ENCODE results near the gene KCNAB2.
"Not testable (repeated sequence)": the region's sequence is repeated elsewhere in the genome, so short reads cannot be mapped to it uniquely, and the experiment has no call there.

Gene KCNAB2

DNA sequence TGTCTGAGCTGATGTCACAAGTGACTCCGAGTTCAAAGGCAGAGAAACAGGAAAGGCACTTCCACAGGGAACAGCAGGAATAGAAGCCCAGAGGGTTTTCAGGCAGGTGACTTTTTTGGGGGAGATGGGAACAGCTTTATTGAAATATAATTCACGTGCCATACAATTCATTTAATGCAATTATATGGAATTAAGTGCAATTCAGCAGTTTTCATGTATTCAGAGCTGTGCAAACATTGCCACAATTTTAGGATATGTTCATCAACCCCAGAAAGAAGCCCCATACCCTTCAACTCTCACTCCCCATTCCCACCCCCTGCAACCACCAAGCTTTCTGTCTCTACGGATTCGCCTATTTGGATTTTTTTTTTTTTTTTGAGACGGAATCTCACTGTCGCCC is 17.0 kb downstream of the KCNAB2 start:
- no peak for DNase-seq

DNA sequence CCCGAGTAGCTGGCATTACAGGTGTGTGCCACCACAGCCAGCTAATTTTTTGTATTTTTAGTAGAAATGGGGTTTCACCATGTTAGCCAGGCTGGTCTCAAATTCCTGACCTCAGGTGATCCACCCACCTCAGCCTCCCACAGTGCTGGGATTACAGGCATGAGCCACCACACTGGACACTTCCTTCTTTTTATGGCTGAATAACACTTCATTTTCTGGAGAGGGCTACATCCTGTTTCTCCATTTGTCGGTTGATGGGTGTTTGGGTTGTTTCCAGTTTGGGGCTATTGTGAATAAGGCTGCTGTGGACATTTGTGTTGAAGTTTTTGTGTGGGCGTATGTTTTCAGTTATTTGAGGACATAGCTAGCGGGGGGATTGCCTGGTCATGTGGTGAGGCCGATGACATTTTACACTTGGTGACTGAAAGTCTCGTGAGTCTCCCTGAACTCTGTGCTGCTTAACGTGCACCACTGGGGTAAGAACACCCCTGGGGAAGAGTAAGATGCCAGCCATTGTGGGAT is 17.9 kb downstream of the KCNAB2 start:
- not testable (repeated sequence) for DNase-seq

DNA sequence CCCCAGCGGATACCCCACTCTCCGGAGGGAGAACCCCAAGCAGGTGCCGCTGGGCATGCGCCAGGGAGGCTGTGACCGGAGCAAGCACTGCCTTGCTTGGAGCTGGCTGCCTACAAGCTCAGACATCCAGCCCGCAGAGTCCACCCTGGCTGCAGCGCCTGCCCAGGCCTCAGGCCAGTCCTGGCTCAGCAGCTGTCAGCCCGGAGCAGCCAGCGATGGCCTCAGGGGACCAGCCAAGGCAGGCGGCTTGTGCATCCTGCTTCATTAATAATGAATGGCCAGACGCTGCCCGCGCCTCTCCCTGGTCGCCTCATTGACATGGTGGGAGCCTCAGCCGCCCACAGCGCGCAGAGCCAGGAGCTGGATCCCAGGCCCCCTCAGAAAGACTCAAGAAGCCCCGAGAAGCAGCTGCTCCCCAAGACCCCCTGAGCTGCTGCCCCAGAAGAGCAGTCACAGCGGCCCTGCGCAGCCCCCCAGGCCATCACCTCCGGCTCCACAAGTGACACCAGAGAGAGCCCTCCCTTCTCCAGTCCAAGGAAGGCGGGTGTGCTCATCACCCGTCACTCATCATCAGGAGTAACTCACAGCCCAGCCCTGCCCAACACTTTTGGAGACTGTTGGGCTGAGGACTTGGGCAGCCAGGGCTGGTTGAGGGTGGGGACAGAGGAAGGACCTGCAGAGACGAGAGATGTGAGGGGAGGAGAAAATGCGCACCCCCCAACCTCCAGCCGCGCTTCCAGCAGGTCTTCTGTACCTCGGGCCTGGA is 19.6 kb downstream of the KCNAB2 start:
- no peak for DNase-seq

DNA sequence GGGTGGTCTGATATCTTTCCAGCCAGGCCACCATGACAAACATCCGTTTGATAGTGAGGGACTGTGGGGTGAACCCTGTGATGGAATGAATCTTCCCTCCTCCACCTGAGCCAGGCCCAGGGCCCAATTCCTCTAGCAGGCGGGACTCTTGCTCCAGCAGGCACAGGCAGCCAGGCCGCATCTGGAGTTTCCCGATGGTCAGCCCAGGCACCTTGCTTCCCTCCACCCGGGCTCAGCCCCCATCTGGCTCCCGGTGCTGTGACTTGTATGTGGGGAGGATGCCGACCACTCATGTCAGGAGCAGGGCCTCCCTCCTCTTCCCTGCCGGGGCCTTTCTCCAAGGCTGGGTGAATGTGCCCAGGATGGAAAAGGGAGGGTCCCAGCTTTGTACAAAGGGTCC is 21.0 kb downstream of the KCNAB2 start:
- no peak for DNase-seq

DNA sequence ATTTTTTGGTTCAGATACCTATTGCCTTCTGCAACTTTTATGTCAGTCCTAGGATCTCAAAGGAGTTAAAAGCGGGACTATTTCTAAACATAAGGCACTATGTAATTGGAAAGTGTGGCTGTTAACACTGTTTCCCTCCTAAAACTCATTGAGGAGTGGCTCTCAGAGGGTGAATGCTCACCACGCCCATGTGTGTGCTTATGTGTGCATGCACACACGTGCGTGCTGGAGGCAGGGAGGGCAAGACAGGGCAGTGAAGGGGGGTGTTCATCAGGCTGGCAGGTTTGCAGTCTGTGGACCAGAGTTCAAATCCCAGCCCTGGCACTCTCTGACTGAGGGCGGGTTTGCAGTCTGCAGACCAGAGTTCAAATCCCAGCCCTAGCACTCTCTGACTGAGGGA is 22.4 kb downstream of the KCNAB2 start:
- no peak for DNase-seq

DNA sequence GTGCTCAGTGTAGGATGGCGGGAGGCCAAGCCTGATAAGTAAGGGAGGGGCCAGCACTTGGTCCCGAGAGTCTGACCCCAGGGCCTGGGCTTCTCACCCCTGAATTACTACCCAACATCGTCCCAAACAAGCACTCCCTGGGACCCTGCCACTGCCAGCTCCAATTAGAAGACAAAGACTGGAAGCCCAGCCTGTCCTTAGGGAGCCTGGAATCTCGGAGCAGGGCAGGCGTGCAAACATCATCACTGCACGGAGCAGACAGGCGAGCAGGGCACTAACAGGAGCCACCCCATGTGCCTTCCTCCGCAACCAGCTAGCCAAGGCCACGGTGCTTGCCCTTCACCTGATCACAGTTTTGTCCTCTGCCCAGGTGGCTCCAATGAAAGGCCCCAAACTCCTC is 23.2 kb downstream of the KCNAB2 start:
- DNase-seq, result no peak

DNA sequence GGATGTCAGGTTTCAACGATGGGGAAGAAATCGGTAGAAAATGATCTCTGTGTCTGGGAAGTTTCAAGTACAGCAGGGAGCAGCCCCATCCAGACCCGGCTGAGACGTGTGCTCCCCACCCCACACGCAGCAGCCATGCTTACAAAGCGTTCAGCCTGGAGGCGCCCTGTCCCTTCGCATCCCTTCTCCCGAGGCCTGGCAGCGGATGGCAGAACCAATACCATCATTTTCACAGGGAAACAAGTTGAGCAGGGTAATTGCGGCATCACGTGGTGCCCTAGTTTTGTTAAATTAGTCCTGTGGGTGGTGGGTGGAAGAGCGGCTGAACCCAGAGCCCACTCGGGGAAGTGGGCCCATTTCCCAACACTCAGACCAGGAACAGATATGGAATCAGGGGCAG is 23.9 kb downstream of the KCNAB2 start:
- no peak for DNase-seq

DNA sequence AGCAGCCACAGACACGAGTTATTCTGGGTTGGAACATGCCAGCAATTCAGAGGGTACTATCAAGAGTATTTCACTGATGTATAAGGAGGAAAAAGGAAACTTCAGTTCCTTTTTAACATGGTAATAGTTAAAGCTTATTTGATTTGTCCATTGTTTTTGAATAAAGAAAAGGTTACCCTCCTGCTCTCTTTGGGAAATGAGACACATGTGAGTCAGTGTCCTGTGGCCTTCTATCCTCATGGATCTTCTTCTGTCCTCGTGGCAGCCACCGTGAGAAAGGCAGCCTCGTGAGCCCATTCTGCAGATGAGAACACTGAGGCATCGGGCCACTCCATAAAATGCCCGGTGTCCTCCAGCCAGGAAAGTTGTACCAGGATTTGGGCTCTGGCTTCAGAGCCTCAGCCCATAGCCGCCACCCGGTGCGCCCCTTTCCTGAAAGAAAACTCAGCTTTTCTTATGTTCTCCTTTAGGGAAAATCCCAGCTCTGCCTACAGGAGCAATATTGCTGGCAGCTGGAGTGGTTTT is 24.8 kb downstream of the KCNAB2 start:
- DNase-seq, result no peak

DNA sequence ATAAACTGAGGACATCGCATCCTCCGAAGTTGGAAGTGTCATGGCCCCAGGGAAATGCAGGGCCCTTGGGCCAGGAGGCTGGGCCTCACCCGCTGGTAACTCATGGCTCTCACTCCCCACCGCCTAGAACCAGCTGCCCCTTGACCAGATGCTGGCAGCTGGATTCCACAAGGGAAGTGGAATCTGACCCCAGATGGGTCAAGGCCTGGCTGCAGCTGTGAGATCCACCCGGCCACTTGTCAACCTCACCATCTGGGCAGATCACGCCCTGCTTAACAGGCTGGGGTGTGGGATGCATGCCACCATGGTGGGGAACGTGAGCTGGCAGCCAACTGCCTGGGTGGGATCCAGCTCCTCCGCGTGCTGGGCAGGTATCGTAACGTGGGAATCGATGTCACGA is 25.5 kb downstream of the KCNAB2 start:
- no peak for DNase-seq

DNA sequence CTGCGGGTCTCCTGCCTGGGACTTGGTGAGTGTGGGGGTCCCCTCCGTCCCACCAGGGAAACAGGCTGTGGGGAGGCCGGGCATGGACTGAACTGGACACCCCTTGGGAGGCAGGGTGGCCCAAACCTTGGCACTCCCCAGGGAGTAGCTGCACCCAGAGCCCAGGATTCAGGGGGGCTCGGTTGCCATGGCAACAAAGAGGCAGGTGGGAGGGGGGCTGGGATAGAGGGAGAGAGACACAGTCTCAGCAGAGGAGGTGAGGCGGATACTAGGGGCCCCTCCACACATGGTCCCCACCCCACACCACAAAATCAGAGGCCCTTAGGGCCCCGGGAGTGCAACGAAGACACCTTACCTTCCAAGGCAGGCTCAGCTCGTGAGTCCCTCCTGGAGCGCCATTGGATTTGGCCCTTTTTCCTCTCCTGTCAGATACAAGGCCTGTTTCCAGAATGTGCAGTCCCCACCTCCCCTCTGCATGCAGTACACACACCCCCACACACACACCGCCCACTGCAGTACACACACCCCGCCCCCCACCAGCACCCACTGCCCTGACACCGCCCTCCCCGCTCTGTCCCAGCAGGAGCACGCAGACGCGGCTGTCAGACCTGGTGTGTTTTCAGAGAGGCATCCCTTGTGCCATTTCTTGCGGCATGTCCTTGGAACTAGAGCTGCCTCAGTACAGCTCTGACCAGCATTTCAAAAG is 27.2 kb downstream of the KCNAB2 start:
- no peak for DNase-seq

DNA sequence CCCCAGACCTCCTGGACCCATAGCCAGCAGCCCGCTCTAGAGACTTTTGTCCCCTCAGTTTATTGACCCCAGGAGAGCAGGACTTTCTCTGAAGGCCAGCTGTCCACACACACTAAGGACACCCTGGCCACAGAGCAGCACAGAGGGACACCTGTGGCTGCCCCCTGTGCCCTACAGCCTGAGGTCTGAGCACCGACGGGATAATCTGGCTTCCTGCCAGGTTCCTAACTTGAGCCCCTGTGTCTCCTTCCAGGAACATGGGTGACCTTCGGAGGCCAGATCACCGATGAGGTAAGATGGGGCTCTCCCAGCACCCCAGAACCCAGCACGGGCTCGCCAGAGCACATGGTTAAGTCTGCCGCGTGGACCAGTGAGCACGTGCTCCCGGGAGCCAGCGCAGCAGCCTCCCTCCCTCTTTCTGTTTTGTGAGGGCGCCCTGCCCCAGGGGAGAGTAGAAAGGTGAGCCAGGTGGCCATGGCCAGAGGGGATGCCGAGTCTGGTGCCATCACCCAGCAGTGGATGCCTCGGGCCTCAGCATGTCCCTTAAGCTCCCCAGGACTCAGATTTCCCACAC is 27.9 kb downstream of the KCNAB2 start:
- no peak for DNase-seq

DNA sequence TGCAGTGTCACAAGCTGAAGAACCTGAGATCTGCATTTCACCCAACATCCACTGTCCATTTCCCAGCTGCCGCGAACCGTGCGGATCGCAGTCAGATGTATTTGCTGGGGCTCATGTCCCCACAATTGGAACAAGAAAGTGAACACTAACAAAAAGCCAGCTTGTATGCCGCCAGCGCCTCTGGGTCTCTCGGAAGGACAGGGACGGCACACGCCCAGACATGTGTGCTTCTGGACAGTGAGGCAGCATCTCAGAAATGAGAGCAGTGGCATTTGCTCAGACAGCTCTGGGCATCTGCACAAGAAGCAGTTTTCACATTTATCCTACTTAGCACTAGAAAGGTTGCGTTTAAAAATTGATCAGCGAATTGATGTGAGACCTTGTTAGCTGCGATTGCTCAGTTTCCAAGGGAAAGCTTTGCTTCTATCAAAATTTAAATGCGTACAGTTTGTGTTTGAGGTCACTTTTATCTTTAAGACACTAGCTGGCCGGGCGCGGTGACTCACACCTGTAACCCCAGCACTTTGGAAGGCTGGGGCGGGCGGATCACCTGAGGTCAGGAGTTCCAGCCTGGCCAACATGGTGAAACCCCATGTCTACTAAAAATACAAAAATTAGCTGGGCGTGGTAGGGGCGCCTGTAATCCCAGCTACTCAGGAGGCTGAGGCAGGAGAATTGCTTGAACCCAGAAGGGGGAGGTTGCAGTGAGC is 28.7 kb downstream of the KCNAB2 start:
- DNase-seq, result no peak

DNA sequence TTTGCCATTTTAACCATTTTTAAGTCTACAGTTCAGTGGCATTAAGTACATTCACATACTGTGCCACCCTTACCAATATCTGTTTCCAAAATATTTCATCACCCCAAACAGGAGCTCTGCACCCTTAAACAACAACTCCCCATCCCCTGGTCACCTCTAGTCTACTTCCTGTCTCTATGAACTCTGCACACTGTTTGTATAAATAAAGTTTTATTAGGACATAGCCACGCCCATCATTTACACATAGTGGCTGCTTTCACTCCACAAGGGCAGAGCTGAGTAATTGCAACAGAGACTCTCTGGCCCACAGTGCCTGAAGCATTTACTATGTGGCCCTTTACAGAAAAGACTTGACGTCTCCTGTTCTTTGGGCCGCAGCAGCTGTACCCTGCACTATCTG is 30.1 kb downstream of the KCNAB2 start:
- DNase-seq, result no peak

DNA sequence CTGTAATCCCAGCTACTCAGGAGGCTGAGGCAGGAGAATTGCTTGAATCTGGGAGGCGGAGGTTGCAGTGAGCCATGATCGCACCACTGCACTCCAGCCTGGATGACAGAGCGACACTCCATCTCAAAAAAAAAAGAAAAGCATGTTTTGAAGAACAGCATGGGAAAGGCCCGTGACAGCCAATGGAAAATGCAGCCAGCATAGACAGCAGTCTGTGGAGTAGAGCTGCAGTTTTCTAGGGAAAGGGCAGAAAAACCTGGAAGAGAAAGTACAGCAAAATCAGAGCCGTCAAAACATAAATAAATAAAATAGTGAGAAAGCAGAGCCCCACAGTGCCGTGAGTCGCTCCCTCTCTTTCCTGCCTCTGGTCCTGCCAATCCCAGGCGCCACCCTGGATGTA is 31.4 kb downstream of the KCNAB2 start:
- DNase-seq, result not testable (repeated sequence)

DNA sequence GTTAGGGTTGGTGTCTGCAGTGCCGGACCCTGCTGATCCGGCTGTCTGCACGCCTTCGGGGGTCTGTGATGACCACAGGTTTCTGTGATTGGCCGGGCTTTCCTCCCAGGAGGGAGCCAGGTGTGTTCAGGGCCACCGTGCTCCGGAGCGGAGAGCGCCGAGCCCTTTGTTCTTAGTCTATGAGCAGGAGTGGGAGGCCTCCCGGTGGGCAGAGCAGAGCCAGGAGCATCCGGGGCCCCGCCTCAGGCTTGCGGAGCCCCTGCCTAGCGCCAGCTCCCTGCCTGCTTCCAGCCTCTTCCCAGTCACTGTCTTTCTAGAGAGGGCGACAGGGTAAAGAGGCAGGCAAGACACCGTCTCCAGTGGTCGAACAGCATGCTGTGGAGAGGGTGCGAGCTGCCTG is 31.8 kb downstream of the KCNAB2 start:
- DNase-seq, result no peak

DNA sequence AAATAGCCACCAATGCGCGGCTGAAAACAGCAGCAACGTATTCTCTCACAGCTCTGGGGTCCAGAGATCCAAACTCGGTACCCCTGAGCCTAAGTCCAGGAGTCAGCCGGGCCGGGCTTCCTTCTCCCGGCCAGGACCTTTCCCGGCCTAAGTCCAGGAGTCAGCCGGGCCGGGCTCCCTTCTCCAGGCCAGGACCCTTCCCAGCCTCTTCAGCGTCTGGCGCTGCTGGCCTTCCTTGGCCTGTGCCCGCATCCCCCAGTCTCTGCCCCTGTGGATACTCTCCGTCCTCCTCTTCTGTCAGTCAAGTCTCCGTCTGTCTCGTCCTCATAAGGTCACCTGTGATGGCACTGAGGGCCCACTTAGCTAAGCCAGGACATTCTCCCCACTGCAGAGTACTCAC is 32.2 kb downstream of the KCNAB2 start:
- DNase-seq, result no peak

DNA sequence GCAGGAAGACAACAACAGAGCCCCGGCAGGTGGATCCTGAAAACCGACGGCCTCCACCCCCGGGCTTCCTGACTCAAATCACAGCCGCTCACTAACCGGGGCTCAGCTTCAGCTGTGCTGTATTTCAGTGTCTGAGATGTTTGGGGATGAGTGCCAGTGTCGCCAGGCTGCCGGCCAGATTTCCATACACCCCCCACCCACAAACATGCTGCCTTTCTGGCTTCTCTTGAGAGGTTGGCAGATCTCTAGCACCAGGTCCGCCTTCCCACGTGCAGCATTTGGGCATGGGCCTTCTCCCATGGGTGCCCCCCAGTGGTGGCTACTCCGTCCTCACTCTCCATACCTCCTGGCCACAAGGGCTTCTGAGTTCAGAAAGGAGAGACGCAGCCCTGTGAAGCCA is 34.8 kb downstream of the KCNAB2 start:
- DNase-seq, result no peak

DNA sequence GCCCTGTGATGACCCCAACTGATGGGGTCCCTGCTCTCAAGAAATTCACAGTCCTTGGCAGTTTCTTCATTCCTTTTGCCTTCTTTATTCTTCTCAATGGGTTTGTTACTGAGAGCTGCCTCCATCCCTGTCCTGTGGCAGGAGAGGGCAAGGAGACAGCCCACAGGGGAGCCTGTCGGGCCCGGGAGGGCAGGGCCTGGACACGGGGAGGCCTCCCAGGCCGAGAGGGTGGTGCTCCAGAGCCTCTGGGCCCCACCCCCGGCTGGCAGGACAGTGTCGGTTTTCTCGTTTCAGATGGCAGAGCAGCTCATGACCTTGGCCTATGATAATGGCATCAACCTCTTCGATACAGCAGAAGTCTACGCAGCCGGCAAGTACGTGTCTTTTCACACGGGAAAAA is 36.2 kb downstream of the KCNAB2 start:
- no peak for DNase-seq

DNA sequence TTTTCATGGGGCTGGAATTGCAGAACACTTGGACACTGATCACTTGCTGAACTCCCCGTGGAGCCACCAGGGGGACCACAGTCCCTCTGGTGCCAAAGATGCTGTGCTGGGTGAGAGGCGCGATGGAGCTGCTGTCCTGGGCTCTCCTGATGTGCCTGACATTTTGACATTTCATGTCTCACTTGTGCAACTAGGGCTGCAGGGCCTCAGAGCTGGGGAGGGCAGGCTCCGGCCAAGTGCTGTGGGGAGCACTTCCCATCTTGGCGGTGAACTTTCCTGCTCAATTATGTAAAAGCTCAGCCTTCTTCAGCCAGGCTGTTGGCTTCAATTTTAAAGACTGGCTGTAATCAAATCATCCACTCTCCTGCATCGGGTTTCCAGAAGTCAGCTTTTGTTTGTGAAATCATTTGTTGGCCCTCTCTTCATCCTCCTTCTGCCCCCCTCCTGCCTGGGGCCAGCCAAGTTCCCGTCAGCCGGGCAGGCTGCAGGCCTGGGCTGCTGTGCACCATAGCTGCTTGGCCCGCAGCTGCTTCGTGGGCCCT is 36.8 kb downstream of the KCNAB2 start:
- DNase-seq, result no peak

DNA sequence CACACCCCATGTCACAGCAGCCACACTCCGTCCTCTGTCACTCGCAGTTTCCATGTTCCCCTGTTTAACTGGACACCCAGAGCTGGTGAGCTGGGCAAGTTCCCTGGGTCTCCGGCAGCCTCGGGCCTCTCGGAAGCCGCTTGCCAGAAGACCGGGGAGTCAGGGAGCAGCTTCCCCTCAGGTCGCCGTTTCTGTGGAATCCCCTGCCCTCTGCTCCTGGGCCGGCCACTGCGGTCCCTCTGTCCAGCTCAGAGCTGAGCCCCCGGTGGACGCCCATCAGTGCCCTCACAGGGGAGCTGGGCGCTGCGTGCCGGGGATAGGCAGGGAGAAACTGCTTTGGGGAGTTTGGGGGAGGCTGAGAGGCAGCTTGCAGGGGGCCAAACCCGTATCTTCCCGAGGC is 37.7 kb downstream of the KCNAB2 start:
- DNase-seq, result no peak

DNA sequence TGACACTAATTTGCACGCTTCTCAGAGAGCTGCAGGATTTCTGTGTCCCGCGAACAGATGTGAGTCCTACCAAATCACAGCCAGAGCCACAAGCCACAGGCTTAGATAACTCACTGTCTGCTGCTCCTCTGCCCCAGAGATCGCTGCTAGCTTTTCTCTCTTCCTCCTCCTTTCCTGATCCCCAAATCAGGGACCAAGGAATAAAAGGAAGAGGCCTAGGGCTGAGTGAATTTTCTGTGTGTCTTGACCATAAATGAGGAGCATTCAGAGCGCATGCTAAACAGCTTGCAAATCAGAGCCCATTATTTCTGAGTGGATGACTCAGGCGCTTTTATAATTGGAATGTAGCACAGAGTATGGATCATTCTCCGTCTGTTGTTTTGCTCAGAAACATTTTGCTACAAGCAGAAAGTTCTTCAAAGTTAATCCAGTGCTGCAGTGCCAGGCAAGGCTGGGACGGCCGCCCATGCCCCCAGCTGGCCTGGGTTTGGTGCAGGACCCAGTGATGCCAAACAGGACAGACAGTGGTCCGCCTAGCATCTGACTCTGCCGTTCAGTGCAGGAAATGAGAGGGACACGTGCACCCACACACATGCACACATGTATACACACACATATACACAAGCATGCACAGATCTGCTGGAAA is 38.2 kb downstream of the KCNAB2 start:
- no peak for DNase-seq

DNA sequence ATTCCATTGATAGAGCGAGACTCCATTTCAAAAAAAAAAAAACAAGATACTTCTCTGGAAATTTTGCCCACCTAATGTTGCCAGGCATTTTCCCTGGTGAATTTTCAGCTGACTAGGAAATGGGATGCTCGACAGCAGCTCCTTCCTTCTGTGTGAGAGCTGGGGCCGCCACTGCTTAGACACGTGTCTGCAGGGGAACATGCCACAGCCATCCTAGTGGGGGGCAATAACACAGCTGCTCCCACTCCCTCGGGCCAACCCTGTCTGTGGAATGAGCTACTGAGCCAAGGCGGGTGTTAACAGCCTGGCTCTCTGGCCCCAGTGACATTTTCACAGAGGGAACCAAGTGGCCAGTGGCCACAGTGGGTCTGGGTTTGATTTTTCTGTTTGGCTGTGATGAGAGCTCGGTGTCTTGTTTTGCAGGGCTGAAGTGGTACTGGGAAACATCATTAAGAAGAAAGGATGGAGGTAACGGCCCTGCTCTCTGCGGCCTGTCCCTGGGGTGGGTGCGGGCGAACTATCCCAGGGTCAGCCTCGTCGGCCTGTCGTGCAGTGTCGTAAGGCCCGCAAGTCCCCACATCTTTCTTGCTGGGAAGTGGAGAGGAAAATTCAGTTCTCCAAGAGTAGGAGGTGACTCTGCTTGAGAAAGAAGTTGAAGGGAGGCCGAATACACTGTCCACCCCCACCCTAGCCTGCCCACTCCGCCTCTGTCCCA is 39.2 kb downstream of the KCNAB2 start:
- DNase-seq, result no peak

Measured in NCI-H526 treated with DMSO at 0.1 percent for 48 hours (cell line).